GM04503 (cell line): Measurements from ENCODE around the gene ANO9.

ENCODE experiments used
- DNase-seq: peaks from one replicate; pipeline ENCODE4 v3.0.0-alpha.2; 2012; ENCODE audit warnings: low read depth

The ANO9 gene

DNA sequence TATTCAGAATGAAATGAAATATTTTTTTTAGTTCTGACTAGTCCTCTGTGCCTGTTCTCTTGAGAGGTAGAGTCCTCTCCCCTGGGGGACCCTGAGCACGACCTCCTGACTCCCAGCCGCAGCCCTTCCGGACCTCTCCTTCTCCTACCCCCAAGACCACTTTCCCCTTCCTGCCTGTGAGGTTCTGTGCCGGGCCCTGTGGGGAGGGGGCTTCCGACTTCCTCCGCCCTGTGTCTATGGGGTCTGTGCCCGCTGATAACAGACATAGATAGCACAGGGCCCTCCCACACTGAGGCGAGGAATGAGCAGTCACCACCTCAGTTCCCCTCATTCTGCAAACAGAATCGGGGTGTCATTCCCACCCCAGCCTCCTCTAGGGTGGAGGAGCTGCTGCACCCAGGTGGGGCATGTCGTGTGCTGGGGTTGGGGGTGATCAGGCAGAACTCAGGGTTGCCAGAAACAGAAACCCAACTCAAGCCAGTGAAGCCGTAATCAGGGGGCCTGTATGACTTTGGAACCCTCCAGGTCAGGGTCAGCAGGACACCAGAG is 59.7 kb downstream of the ANO9 start:
- DNase-seq: no peak

DNA sequence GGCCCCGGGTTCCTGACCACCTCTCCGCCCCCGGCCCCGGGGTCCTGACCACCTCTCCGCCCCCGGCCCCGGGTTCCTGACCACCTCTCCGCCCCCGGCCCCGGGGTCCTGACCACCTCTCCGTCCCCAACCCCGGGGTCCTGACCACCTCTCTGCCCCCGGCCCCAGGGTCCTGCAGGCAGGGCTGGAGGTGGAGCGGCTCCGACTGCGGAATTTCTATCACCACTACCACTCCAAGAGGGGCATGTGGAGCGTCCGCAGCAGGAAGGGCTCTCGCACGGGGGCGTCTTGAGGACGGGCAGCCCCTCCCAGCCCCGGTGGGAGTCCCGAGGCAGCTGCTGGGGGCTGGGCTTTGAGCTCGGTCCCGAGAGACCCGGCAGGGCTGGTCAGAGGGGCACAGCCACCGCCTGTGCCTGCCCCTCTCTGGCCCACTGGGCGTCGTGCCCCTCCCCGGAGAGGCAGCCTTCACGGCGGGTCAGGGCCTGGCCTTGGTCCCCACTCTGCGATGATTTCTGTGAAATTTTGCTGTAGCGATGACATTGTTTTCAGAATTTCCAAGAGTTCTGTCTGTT is 60.2 kb downstream of the ANO9 start:
- DNase-seq: no peak

DNA sequence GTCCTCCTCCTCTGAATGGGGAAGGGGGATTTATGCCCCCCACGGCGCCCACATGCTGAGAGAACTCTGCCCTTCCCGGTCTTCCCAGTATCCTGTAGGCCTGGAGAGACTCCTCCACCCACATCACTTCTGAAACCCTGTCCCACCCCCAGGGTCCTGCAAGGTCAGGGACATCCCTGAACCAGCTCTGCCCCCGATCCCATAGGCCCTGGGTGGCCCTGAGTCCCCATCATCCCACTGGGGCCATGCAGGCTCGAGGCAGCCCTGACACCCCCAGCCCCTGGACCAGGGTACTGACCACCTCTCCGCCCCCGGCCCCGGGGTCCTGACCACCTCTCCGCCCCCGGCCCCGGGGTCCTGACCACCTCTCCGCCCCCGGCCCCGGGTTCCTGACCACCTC is 60.8 kb downstream of the ANO9 start:
- DNase-seq: no peak

DNA sequence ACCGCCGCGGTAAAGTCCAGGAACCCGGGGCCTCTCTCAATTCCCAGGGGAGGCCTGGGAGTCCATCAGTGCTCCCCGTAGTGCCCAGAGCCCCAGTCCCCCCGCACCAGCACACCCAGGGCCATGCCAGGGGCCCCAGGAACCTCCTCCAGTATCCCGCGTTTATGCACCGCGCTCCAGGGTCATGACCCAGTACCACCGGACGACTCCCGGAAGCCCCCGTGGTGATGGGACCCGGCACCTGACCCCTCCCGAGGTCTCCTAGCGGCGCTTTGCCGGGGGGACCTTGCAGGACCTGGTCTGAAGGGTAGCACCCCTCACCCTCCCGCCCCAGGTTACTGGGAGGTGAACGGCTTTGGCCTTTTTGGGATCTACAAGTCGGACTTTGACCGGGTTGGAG is 61.3 kb downstream of the ANO9 start:
- DNase-seq: no peak

DNA sequence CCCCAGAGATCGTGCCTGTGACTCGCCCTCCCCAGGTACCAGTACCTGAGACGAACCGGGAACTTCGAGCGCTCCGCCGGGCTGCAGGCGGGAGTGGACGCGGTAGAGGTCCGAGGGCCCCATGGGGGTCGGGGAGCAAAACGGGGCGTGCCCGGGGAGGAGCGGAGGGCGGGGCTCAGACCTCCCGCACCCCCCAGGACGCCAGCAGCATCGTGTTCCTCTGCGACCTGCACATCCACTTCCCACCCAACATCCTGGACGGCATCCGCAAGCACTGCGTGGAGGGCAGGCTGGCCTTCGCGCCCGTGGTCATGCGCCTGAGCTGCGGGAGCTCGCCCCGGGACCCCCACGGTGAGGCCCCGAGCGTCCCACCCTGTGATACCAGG is 61.7 kb downstream of the ANO9 start:
- no peak for DNase-seq

DNA sequence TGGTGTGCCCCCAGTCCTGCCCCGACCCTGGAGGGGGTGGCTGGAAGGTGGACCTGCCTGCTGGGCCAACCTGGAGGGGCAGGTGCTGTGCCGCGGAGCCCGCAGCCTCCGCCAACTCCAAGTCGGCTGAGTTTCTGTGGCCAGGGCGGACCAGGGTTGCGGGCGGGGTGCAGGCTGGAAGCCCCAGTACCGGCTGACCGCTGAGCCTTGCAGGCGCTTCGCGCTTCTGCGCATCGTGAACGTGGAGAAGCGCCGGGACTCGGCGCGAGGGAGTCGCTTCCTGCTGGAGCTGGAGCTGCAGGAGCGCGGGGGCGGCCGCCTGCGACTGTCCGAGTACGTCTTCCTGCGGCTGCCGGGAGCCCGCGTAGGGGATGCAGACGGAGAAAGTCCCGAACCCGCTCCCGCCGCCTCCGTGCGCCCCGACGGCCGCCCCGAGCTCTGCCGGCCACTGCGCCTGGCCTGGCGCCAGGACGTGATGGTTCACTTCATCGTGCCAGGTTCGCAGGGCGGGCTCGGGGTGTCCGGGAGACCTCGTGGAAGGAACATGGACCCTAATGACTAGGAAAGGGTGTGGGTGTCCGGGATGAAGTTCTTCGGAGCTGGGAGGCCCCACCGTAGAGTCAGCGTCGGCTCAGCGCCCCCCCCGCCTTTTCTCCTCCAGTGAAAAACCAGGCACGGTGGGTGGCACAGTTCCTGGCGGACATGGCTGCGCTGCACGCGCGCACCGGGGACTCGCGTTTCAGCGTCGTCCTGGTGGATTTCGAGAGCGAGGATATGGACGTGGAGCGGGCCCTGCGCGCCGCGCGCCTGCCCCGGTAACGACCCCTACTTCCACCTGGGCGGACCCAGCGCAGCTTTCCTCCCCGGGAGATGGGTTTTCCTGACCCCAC is 62.4 kb downstream of the ANO9 start:
- DNase-seq: no peak

DNA sequence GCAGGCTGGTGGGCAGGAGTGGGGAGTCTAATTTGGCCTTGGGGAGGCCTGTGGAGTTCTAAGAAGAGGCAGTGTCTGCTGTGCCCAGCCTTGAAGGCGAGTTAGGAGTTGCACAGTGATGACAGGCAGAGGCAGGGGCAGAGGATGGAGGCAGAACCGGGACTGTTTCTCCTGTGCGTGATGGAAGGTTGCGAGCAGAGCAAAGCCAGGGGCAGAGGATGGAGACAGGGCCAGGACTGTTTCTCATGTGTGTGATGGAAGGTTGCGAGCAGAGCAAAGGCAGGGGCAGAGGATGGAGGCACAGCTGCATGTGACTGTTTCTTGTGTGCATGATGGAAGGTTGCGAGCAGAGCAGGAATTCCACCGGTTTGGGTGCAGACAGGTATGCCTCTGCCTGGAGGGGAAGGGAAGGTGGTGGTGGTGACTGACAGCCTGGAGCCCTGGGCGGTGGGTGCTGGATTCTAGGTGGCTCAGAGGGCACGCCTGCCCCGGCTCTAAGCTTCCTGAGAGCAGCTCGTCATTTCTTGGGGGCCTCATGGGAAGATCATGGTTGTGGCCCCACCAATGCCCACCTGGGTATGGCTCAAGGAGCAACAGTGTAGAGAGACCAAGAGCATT is 63.8 kb downstream of the ANO9 start:
- DNase-seq: no peak

DNA sequence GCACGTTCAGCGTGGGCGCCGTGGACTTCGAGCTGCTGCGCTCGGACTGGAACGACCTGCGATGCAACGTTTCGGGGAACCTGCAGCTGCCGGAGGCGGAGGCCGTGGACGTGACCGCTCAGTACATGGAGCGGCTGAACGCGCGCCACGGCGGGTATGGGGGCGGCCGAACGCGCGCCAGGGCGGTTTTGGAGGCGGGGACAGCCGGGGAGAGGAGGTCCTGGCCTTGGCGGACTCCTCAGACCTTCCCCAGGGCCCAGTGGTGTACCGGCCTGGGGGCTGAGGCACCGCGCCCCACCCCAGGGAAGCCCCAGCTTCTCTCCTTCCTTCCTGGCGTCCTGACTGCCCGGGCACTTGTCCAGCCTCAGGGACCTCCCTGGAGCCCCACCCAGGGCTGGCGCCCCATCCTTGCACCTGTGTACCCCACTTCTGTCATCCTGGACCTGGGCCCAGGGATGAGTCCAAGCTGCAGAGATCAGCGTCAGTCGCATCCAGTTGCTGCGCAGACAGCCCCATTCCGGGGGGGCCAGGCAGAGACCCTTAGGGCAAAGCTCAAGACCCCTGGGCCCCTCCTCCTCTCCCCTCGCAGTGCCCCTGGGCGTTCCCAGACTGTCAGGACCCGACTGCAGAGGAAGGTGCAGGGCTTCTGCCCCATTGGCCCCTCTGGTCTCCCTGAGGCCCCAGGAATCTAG is 64.5 kb downstream of the ANO9 start:
- DNase-seq: no peak

DNA sequence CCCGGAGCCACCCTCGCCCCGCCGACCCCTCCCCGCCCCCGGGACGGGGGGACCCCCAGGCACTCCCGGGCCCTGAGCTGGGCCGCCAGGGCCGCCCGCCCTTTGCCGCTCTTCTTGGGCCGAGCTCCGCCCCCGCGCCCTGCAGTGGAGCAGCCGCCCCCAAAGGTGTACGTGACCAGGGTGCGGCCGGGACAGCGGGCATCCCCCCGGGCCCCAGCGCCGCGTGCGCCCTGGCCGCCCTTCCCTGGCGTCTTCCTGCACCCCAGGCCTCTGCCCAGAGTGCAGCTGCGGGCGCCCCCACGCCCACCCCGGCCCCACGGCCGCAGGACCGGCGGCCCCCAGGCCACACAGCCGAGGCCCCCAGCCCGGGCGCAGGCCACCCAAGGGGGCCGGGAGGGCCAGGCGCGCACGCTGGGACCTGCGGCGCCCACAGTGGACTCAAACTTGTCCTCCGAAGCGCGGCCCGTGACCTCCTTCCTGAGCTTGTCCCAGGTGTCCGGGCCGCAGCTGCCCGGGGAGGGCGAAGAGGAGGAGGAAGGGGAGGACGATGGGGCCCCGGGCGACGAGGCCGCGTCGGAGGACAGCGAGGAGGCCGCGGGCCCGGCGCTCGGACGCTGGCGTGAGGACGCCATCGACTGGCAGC is 65.2 kb downstream of the ANO9 start:
- DNase-seq: no peak

DNA sequence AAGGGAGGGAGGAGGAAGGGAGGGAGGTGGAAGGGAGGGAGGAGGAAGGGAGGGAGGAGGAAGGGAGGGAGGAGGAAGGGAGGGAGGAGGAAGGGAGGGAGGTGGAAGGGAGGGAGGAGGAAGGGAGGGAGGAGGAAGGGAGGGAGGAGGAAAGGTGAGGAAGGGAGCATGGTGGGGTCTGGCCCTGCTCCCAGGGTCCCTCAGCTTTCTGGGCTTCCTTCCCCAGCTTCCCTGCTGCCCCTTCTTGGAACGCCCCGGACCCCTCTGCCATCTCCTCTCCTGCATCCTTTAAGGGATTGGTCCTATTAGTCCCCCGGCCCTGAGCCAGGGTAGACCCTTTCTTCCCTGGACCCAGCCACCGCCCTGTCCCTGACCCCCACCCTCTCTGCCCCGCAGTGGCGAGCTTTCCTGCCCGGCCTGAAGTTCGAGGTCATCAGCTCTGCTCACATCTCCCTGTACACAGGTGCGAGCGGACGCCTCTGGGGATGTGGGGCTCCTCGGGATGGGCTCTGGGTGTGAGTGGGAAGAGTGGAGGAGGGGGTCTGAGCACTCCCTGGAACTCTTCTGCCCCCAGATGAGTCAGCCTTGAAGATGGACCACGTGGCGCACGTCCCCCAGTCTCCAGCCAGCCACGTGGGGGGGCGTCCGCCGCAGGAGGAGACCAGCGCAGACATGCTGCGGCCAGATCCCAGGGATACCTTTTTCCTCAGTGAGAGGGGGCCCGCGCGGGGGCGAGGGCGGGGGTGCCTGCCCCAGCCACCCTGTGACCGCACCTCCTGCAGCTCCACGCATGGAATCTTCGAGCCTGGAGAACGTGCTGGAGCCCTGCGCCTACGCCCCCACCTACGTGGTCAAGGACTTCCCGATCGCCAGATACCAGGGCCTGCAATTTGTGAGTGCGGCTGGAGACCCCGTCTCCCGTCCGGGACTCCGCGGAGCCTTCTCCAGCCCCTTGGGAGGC is 66.5 kb downstream of the ANO9 start:
- DNase-seq: no peak

DNA sequence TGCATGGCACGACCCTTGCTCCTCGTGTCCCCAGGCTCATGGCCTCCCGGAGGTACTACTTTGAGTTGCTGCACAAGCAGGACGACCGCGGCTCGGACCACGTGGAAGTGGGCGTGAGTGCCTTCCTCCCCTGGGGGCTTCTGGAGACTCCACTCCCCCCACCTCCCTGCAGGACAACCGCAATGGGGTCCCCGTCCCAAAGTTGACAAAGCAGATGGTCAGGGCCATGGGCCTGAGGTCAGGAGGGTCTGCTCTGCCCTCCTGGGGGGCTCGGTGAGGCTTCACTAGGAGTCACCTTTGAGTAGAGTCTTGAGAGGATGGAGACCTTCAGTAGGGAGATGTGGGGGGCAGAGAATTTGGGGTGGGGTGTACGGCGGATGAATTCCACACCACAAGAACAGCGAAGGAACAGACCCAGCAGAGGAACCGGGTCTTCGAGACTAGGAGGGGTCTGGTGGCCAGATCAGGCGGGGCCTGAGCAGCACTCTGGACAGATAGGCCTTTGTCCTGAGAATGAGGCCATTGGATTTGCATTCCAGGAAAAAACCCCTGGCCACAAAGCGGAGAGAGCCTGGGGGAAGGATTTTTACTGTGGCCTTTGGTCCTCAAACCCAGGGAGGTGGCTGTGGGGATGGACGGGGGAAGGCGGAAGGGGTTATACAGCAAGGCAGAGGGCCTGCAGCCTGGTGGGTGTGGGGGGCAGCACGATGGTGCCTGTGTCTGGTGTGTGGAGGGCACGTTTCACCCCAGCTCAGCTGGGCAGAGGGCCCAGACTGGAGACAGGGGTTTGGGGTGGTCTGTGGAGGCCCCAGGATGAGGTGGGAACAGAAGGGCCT is 67.9 kb downstream of the ANO9 start:
- DNase-seq: no peak

DNA sequence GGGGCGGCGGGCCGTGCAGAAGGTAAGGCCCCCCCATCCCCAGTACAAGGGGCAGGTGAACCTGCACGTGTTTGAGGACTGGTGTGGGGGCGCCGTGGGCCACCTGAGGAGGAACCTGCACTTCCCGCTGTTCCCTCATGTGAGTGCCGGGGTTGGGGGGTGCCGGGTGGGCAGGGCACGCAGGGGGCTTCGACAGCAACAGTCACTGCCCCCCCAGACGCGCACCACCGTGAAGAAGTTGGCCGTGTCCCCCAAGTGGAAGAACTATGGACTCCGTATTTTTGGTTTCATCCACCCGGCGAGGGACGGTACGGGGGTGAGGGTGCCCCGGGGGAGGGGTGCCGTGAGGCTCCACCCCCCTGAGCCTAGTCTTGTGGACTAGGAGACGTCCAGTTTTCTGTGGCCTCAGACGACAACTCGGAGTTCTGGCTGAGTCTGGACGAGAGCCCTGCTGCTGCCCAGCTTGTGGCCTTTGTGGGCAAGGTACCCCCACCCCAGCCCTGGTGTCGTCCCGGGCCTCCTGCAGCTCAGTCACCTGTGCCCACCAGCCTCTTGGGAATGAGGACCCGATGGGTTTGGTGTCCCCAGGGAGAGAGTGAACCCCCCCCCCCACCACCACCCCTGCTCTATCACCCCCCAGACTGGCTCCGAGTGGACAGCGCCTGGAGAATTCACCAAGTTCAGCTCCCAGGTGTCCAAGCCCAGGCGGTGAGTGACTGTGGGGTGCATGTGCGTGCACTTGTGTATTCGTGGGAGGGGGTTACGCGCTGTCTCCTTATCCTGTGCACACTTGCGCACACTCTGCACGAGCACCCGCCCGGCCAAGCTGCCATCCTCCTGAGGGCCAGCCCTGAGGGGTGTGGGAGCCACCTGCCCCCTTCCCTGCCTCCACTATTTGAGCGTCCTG is 68.7 kb downstream of the ANO9 start:
- DNase-seq: no peak

DNA sequence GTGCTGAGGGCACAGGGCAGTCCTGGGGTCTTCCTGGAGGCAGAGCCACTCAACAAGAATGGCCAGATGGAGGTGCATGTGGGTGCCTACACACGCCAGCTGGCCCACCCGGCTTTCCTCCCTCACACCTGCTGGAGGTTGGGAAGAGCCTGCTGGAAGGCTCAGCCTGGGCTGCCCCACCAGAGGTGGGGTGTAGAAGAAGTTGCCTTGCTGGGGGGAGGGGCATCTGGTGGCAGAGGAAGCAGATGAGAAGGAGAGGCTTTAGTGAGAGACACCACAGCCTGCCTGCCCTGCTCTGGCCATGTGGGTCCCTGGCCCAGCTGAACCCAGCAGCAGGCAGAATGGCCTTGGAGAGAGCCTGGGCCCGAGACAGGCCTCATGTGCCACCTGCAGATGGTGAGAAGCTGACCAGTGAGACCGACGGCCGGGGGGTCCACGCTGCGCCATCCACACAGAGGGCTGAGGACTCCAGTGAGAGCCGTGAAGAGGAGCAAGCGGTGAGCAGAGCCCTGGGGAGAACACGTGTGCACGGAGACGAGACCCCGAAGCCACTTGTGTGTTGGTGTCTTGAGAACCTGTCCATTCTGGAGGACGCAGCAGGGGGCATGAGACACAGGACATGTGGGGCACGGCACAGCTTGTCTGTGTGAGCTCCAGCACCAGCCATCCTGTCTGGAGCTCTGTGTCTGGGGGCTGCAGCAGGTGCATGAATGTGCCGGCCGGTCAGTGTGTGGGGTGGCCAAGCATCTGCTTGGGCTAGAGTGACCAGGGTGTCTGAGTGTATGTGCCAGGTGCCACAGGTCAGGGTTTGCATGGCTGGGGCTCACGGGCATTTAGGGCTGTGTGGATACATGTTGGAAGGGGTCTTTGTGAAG is 69.9 kb downstream of the ANO9 start:
- no peak for DNase-seq

DNA sequence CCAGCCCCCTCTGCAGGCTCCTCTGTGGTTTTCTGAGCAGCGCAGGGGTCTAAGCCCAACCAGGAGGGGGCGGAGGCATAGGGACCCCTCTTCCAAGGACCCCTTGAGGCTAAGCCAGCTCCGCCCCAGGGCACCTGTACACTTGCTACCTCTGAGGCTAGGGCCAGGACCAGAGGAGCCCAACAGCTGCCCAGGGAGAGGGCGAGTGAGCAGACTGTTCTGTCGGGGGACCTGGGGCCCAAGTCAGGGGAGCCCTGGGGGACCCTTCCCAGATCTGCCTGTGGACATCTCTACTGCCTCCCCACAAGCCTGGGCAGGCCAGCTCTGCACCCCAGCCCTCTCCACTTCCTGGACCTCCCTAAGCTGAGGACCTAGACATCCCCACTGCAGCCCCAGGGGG is 70.8 kb downstream of the ANO9 start:
- DNase-seq: no peak

DNA sequence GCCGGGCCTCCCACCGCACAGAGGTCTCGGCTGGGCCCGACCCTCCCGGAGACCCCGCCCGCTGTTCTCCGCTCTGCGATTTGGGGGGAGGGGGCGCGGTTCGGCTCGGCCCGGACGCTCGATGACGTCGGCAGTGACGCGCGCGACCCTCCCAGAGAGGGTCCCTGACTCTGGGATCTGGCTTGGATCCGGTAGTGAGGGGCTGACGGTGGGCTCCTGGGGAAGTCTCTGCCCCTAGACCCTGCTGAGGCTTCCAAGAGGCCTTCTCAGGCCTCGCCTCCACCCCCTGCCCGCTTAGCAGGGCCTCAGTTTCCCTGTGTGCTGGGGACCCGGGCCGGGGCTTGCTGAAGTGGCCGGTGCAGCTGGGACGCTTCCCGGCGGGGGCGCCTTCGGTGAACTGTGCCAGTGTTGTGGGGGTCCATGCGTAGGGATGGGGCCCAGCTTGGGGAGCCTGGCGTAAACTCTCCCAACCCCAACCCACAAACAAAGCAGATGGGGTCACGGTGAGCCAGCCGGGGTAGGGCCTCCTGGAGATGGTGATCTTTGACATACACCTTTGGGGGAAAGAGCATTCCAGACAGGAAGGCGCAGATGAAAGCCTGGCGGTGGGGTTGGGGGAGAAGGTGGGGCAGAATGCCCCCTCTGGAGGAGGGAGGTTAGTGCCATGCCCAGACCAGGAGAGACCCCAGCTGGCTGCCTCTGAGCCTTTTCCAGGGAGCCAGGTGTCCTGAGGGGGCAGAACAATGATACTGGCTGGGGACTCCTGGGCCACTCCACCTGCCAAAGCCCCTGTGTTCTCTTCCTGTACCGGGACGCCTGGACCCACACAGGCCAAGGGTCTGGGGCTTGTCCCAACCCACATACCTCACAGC is 71.5 kb downstream of the ANO9 start:
- no peak for DNase-seq

DNA sequence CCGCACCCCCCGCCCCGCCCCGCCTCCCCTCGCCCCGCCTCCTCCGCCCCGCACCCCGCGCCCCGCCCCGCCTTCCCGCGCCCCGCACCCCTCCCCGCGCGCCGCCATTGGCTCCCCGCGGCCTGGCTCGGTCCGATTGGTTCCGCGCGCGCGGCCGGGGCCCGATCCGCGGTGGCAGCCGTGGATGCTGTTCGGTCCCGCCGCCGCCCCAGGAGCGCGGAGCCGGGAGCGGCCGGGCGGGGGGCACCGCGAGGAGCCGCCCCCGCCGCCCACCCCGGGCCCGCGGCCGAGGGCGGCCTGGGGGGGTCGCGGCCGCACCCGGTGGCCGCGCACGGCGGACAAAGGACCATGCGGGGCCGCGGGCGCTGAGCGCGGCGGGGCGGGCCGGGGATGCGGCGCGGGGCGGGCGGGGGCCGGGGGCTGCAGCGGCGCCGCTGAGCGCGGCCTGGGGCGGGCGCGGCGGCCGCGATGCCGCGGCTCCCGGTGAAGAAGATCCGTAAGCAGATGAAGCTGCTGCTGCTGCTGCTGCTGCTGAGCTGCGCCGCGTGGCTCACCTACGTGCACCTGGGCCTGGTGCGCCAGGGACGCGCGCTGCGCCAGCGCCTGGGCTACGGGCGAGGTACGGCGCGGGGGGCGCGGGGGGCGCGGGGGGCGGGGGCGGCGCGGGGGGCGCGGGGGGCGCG is 72.3 kb downstream of the ANO9 start, which contains the start of gene B4GALNT4:
Gene B4GALNT4 (plus strand): TSS at position 164 of the 683 bp plus-strand sequence. CDS start 305 bp downstream, at position 469.
- DNase-seq: no peak
